Skeletal muscle satellite cell (primary cell): ENCODE results near the gene PLD3.

Source experiments
- H3K27me3 ChIP-seq: 2 replicates; pipeline ENCODE4 v1.7.0; 2013; ENCODE audit warnings: low read length; ENCODE audit not compliant: control insufficient read depth, insufficient read depth
- H3K36me3 ChIP-seq: 2 replicates; pipeline ENCODE4 v1.7.0; 2013; ENCODE audit warnings: mild to moderate bottlenecking, control low read depth, low read length; ENCODE audit not compliant: insufficient read depth
- H3K4me1 ChIP-seq: 2 replicates; pipeline ENCODE4 v1.7.0; 2013; ENCODE audit warnings: low read length; ENCODE audit not compliant: control insufficient read depth, insufficient read depth
- H3K4me2 ChIP-seq: 2 replicates; pipeline ENCODE4 v1.7.0; 2013; ENCODE audit warnings: mild to moderate bottlenecking, low read length
- H3K4me3 ChIP-seq: 2 replicates; pipeline ENCODE4 v1.7.0; 2013; ENCODE audit warnings: low read length
- H3K9ac ChIP-seq: 2 replicates; pipeline ENCODE4 v1.7.0; 2013; ENCODE audit warnings: mild to moderate bottlenecking, low read depth, low read length, moderate library complexity
- H3K9me3 ChIP-seq: replicated peaks from 2 replicates; pipeline ENCODE4 v1.7.0; 2013; ENCODE audit warnings: mild to moderate bottlenecking, control low read depth, low read length

Gene PLD3

DNA sequence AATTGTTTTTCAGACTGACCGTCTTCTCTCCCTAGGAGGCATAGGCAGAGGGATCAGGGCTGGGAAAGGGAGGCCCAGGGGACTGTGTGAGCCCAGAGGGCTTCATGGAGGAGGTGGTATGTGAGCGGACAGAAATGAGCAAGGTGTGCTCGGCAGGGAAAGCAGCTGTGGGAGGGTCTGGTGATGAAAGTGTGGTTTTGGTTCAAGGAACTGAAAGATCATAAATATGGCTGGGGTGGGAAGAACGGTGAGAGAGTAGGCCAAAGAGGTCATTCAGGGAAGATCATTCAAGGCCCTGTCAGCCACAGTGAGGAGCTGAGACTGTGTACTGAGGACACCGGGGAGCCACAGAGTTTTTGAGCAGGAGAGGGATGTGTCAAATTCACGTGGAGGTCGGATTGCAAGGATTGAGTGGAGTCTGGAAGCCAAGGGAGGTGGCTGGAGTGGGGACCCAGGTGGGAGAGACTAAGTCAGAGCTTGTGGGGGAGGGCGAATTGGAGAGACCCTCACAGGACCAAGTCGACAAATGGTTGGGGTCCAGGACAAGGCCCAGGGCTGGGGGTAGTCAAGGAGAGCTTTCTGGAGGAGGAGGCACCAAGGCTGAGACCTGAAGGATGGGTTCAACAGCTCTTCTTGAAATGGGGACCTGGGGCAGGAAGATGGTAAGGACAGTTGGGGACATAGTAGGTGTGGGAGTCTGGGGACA is 7.6 kb downstream of the PLD3 start:
- H3K4me2 ChIP-seq, result no peak overlapping the region
- no peak overlapping the region for H3K9ac ChIP-seq
- no peaks in the 10 kb centered on the region for H3K9me3 ChIP-seq
- no peaks in the 10 kb centered on the region for H3K27me3 ChIP-seq
- no peaks in the 10 kb centered on the region for H3K4me1 ChIP-seq
- peaks cover 9% of the 10 kb centered on the region for H3K36me3 ChIP-seq
- no peak overlapping the region for H3K4me3 ChIP-seq

DNA sequence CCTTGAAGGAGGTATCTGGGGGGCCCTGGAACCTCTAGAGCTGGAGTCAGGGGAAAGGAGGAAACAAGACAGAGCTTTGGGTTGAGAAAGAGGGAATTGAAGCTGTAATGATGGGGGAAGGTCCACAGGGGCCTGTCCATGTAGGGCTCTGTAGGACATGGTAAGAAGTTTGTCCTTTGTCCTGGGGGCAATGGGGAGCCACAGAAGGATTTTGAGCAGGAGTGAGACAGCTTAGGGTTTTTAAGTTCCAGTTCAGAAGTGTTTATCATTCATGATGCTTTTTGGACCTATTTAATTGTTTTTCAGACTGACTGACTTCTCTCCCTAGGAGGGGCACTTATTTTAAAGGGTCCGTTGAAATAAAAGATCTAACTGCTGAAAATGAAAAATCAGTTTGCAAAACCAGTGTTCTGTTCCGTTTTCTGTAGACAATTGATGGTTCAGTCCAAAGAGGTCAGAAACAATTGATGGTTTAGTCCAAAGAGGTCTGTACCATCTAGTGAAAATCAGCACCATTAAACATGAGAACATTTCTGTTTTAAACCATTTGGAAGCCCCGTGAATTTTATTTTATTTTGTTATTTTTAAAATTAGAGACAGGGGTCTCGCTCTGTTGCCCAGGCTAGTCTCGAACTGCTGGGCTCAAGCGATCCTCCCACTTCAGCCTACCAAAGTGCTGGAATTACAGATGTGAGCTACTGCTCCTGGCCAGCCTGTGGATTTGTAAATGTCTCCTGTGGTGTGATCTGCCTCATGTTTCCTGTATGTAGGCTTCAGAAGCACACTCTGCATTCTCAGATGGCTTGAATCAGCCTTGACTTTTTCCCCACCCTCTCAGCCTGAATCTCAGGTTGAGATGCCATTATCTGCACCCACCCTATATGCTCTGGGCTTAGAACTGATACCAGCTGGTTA is 8.4 kb downstream of the PLD3 start:
- Histone ChIP-seq H3K4me2 (no peak overlapping the region), H3K9ac (no peak overlapping the region), H3K4me1 (no peaks in the 10 kb centered on the region), H3K4me3 (no peak overlapping the region), H3K27me3 (no peaks in the 10 kb centered on the region), H3K36me3 (peaks cover 9% of the 10 kb centered on the region), H3K9me3 (no peaks in the 10 kb centered on the region)

DNA sequence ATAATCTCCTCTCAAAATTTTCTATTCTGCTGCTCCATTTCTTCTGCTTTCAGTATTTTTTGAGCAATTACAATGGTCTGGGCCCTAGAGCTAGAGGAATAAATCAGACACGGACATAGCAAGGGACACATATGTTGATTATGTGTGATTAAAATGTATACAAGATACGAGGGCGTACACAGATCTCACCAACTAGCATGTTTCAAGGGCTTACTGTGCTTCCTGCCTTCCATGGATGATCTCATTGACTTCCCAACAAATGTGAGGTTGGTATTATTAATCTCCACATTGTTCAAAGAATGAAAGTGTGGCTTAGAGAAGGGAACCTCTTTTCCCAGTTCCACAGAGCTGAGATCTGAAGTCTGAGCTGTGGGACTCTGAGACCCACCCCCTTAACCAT is 9.1 kb downstream of the PLD3 start:
- Histone ChIP-seq H3K36me3 (peaks cover 9% of the 10 kb centered on the region), H3K4me3 (no peak overlapping the region), H3K27me3 (no peaks in the 10 kb centered on the region), H3K4me2 (no peak overlapping the region), H3K9me3 (no peaks in the 10 kb centered on the region), H3K9ac (no peak overlapping the region), H3K4me1 (no peaks in the 10 kb centered on the region)

DNA sequence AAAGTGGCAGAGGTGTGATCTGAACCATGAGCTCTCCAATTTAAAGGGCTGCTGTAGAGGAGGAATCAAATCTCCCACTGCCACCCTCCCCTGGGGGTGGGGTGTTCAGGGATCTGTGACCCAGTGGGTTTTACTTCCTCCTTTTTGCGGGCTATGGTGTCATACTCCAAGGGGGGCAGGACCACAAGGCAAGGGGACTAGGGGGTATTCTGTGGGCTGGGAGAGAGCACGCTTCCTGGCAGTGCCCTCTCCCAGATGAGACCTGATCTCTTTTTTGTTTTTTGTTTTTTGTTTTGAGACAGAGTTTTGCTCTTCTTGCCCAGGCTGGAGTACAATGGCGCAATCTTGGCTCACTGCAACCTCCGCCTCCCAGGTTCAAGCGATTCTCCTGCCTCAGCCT is 10.3 kb downstream of the PLD3 start:
- Histone ChIP-seq H3K9me3 (no peaks in the 10 kb centered on the region), H3K4me3 (no peak overlapping the region), H3K27me3 (no peaks in the 10 kb centered on the region), H3K36me3 (peaks cover 9% of the 10 kb centered on the region), H3K4me1 (peaks cover 4% of the 10 kb centered on the region), H3K9ac (no peak overlapping the region), H3K4me2 (no peak overlapping the region)

DNA sequence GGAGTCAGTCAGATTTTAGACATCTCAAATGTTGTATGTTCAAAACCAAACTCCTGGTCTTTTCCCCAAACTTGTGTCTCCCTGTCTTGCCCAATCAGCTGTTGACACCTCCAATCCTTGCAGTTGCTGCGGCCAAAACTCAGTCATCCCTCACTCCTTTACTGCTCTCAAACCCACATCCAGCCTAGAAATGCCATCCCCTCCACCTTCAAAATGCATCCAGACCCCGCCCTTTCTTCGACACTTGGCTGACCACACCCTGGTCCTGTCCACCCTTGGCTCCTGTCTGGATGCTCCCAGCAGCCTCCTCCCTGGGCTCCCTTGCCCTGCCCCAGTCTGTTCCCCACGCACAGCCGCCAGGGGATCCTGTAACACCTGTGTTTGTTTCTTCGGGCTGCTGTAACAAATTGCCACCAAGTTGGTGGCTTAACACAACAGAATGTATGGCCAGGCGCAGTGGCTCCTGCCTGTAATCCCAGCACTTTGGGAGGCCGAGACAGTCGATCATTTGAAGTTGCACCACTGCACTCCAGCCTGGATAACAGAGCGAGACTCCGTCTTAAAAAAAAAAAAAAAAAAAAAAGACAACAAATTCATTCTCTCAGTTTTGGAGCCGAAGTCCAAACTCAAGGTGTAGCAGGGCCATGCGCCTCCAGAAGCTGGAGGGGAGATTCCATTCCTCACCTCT is 11.7 kb downstream of the PLD3 start:
- Histone ChIP-seq H3K27me3 (no peaks in the 10 kb centered on the region), H3K4me1 (peaks cover 4% of the 10 kb centered on the region), H3K36me3 (peaks cover 9% of the 10 kb centered on the region), H3K9ac (no peak overlapping the region), H3K4me3 (no peak overlapping the region), H3K9me3 (no peaks in the 10 kb centered on the region), H3K4me2 (no peak overlapping the region)

DNA sequence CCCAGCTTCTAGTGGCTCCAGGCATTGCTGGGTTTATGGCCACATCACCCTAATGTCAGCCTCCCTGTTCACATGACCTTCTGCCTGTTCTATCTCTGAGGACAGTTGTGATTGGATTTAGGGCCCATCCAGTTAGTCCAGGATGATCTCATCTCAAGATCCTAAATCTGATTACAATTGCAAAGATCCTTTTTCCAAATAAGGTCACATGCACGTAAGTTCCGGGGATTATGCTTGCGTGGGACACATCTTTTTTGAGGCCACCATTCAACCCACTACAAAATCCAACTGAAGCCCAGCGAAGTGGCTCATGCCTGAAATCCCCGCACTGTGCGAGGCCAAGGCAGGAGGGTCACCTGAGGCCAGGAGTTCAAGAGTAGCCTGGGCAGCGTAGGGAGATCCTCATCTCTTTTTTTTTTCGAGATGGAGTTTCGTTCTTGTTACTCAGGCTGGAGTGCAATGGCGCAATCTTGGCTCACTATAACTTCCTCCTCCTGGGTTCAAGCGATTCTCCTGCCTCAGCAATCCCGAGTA is 12.3 kb downstream of the PLD3 start:
- no peak overlapping the region for H3K4me3 ChIP-seq
- H3K9me3 ChIP-seq, result no peaks in the 10 kb centered on the region
- H3K27me3 ChIP-seq, result no peaks in the 10 kb centered on the region
- H3K4me2 ChIP-seq, result no peak overlapping the region
- H3K9ac ChIP-seq, result no peak overlapping the region
- H3K36me3 ChIP-seq, result peaks cover 9% of the 10 kb centered on the region
- peaks cover 4% of the 10 kb centered on the region for H3K4me1 ChIP-seq

DNA sequence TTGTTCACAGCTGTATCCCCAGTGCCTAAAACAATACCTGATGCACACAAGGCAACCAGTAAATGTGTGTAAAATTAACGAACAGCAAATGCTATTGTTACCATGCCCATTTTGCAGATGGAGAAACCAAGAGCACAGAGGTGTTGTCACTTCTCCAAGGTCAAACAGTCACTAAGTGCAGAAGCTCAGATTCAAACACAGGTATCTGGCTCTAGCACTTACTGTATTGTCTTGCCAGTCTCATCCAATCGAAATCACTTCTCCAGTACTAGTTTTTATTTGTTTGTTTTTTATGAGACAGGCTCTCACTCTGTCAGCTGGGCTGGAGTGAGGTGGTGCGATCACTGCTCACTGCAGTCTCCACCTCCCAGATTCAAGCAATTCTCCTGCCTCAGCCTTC is 13.7 kb downstream of the PLD3 start:
- no peaks in the 10 kb centered on the region for H3K9me3 ChIP-seq

DNA sequence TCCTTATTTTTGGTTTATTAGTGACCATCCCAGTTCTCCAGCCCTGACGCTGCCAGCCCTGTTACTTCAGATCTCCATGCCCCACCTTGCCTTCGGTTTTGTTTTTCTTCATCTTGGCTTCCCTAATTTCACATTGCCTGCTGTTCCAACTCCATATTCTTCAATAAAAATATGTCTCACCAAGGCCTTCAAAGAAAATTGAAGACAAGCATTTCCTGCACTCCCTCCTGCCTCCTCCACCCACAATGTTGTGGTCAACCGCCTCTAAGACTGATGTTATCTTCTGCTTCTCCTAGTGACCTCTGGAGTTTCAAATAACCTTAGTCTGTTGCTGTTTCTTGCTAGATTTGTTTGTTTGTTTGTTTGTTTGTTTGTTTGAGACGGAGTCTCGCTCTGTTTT is 14.6 kb downstream of the PLD3 start:
- Histone ChIP-seq H3K4me1 (peaks cover 4% of the 10 kb centered on the region), H3K4me2 (no peak overlapping the region), H3K27me3 (no peaks in the 10 kb centered on the region), H3K36me3 (peaks cover 11% of the 10 kb centered on the region), H3K4me3 (no peak overlapping the region), H3K9me3 (no peaks in the 10 kb centered on the region), H3K9ac (no peak overlapping the region)

More for the DNA sequence above, 13.7 kb downstream of the PLD3 start:
- peaks cover 9% of the 10 kb centered on the region for H3K36me3 ChIP-seq
- H3K4me2 ChIP-seq, result no peak overlapping the region
- no peak overlapping the region for H3K9ac ChIP-seq
- H3K4me1 ChIP-seq, result peaks cover 4% of the 10 kb centered on the region
- no peak overlapping the region for H3K4me3 ChIP-seq
- H3K27me3 ChIP-seq, result no peaks in the 10 kb centered on the region

DNA sequence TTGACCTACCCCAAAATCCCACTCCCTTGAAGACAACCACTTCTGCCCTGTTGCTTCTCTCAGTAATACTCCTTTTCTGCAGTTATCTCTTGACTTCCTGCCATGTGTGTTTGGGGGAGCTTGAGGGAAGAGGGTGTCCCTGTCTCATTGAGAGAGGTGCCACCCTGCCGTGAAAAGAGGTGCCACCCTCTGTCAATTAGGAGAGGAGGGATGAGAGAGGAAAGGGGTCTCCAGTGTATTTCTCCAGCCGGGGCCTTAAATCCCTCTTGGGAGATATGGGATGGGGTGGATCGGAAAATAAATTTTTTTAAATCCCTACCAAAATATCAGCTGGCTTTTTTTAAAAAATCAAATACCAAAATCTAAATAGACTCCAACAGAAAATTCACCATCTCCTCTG is 16.5 kb downstream of the PLD3 start:
- Histone ChIP-seq H3K36me3 (peaks cover 19% of the 10 kb centered on the region), H3K9ac (no peak overlapping the region), H3K4me3 (no peak overlapping the region), H3K4me2 (no peak overlapping the region), H3K4me1 (peaks cover 4% of the 10 kb centered on the region), H3K27me3 (no peaks in the 10 kb centered on the region), H3K9me3 (no peaks in the 10 kb centered on the region)

DNA sequence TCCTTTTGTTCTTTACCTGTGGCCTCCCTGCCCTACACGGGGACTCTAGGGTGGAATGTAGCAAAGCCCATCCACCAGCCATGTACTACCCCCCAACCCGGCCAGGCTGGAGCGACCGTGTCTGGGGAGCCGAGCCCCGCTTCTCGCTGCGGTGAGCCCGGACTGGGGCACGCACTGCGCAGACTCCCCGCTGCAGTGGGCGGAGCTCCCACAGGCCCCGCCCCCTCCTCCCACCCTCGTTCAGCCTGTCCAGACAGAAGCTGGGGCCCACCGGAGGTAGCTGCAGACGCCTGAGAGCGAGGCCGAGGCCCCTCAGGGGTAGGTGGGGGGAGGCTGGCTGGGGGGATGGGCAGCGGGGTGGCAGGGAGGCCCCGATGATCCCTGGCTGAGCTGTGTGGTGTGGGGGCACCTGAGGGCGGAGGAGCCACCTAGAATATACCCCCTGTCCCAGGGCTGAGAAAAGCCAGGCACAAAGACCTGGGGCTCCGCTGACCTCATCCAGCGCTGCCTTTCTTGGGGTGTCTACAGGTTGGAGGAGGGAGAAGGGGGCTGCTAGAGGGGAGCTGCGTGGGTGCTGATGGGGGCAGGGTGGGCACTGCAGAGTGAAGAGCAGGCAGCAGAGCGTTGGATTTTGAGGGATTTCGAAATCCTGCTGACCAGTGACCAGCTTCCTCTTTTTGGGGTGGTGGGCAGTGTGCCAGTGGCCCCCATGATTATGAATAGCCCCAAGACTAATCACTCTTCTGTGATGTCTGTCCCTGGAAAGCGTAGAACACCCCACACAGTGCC is 17.3 kb downstream of the PLD3 start:
- Histone ChIP-seq H3K9ac (no peak overlapping the region), H3K4me2 (no peak overlapping the region), H3K27me3 (no peaks in the 10 kb centered on the region), H3K4me1 (peaks cover 4% of the 10 kb centered on the region), H3K9me3 (no peaks in the 10 kb centered on the region), H3K36me3 (peaks cover 19% of the 10 kb centered on the region), H3K4me3 (no peak overlapping the region)
